Adrenal gland (tissue), 12 donors: ENCODE results near the gene ERLEC1. TPM values are rescaled to one million over a fixed set of nuclear protein-coding genes. Genes with fewer than 3 reads are reported as not detected.

Experiments used
- DNase-seq, 7 donors: peaks; one replicate each; pipeline ENCODE4 v3.0.0-alpha.2; 2019 to 2020
- H3K27ac ChIP-seq, 5 donors: fragments of 200-600 bp; sonication (generic) in 4 of 5; 1 replicate in 3 of 5; 2 replicates in 2 of 5; pipeline versions ENCODE4 v1.5.1 to v1.8.0; 2016 to 2020; ENCODE audit warnings: mild to moderate bottlenecking in 1 of 5
- H3K27me3 ChIP-seq: fragments of 200-600 bp; 2 replicates; pipeline ENCODE4 v1.8.0; 2021
- H3K36me3 ChIP-seq, 2 donors: fragments of 200-600 bp; replicated peaks in 1 of 2; 1 replicate in 1 of 2; 2 replicates in 1 of 2; pipeline versions ENCODE4 v1.5.1 to v1.8.0; 2018 to 2022
- H3K4me1 ChIP-seq, 2 donors: fragments of 200-600 bp; replicated peaks in 1 of 2; 1 replicate in 1 of 2; 2 replicates in 1 of 2; pipeline versions ENCODE4 v1.5.1 to v1.8.0; 2018 to 2021
- H3K4me3 ChIP-seq, 4 donors: fragments of 200-600 bp; sonication (generic) in 3 of 4; one replicate each; pipeline ENCODE4 v1.5.1; 2016 to 2018
- H3K9me3 ChIP-seq, 3 donors: fragments of 200-600 bp; sonication (generic) in 1 of 3; replicated peaks in 1 of 3; 1 replicate in 2 of 3; 2 replicates in 1 of 3; pipeline versions ENCODE4 v1.5.1 to v1.8.0; 2016 to 2021
- POLR2A ChIP-seq, 2 donors: fragments of 450-650 bp; IDR thresholded peaks; one replicate each; pipeline ENCODE4 v1.6.1; 2017; ENCODE audit warnings: antibody characterized with exemption in 2 of 2, mild to moderate bottlenecking in 2 of 2, moderate library complexity in 1 of 2
- WGBS, 4 donors: extraction: QIAGEN DNeasy Blood & Tissue Kit in 2 of 4; methylation state at CpG; one replicate each; pipeline versions ENCODE4 v1.1.5 to v1.1.7; 2013 to 2017; 5-methylcytosine and 5-hydroxymethylcytosine counted together
- intact Hi-C, 2 donors: fragments of 100-400 bp; cut with DNase I; formaldehyde crosslinking; loops; one replicate each; pipeline versions ENCODE4 v1.14.1 to v1.15.0; 2022 to 2023
- polyA plus RNA-seq, 3 donors: library from polyadenylated mRNA; stranded (reverse); fragments of 200-250 nt in 2 of 3; fragments of 350-450 nt in 1 of 3; fragmentation: Illumina TruSeq in 1 of 3; extraction: RNeasy Lipid Tissue Mini Kit (QIAGEN cat#74804) in 1 of 3; gene quantifications; one replicate each; pipeline ENCODE4 v1.2.3, GENCODE V29; 2013 to 2014
- total RNA-seq, 9 donors: library from RNA; depleted of rRNA in 4 of 9; stranded (reverse); fragments of >200 nt in 4 of 9; fragments of 120-200 nt in 1 of 9; fragmentation: NEBNext Ultra II Directional in 1 of 9; extraction: Animal tissue kit (Norgen Biotek cat#: 25700) in 1 of 9; gene quantifications; one replicate each; pipeline versions ENCODE4 v1.1.0 to v1.2.4, GENCODE V29; 2013 to 2023
- TF ChIP-seq, protein P1 (sequence below), 6 experiments: fragments of 450-650 bp in 4 of 6; fragments of 200-600 bp in 2 of 6; sonication (generic) in 1 of 6; IDR thresholded peaks; 1 replicate in 5 of 6; 2 replicates in 1 of 6; pipeline versions ENCODE4 v1.5.1 to v1.8.0; 2016 to 2021; ENCODE audit warnings: antibody characterized with exemption in 6 of 6, mild to moderate bottlenecking in 2 of 6, moderate library complexity in 1 of 6
- donor health status: healthy with polysubstance abuse.
- donor health status: Bipolar disorder and iron deficiency.
- donor health status: DM: yes; HTN: yes; CAD: no.
- donor health status: DM: no; HTN: no; CAD: no.
- donor health status: DM: no; HTN: no; CAD: no.
- donor health status: DM: yes; HTN: yes; CAD: no.

Gene ERLEC1
- total and polyA plus RNA-seq, 12 donors, result 18.4 to 149 (median 56.4) TPM

DNA sequence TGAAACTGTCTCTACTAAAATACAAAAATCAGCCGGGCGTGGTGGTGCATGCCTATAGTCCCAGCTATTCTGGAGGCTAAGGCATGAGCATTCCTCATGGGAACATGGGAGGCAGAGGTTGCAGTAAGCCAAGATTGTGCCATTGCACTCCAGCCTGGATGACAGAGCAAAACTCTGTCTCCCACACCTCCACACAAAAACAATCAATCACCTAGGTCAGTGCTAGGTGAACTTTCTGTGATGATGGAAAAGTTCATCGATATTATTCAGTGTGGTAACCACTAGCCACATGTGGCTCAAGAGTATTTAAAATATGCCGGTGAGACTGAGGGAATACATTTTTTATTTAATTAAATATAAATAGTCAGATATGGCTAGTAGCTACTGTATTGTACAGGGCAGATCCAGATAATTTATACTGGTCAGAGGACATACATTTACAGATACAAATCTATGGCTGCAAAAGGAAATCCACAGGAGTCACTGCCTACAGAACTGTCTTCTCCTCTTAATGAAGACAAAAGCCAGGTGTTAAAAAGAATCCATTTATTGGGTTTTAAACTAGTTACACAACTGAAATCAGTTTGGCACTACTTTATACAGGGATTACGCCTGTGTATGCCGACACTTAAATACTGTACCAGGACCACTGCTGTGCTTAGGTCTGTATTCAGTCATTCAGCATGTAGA, 76.8 kb downstream of the ERLEC1 start:
- Histone ChIP-seq H3K27me3 (no peaks in the 10 kb centered on the region), H3K36me3 (peaks cover 0 to 28% of the 10 kb centered on the region in 2 donors), H3K4me1 (peaks cover 0 to 6% of the 10 kb centered on the region in 2 donors), H3K4me3 (no peak overlapping the region), H3K27ac (no peak overlapping the region), H3K9me3 (no peaks in the 10 kb centered on the region)
- TF ChIP-seq POLR2A (IDR thresholded peaks at IDR 0.05), result no peak
- TF ChIP-seq, protein P1, sequence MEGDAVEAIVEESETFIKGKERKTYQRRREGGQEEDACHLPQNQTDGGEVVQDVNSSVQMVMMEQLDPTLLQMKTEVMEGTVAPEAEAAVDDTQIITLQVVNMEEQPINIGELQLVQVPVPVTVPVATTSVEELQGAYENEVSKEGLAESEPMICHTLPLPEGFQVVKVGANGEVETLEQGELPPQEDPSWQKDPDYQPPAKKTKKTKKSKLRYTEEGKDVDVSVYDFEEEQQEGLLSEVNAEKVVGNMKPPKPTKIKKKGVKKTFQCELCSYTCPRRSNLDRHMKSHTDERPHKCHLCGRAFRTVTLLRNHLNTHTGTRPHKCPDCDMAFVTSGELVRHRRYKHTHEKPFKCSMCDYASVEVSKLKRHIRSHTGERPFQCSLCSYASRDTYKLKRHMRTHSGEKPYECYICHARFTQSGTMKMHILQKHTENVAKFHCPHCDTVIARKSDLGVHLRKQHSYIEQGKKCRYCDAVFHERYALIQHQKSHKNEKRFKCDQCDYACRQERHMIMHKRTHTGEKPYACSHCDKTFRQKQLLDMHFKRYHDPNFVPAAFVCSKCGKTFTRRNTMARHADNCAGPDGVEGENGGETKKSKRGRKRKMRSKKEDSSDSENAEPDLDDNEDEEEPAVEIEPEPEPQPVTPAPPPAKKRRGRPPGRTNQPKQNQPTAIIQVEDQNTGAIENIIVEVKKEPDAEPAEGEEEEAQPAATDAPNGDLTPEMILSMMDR (IDR thresholded peaks at IDR 0.05), result no peak
- WGBS, 4 donors, result 92 to 95% (median 94%) methylated on average over 4 to 6 of the region's 6 CpGs
- no peak for DNase-seq
- intact Hi-C loops, result no loop called here

DNA sequence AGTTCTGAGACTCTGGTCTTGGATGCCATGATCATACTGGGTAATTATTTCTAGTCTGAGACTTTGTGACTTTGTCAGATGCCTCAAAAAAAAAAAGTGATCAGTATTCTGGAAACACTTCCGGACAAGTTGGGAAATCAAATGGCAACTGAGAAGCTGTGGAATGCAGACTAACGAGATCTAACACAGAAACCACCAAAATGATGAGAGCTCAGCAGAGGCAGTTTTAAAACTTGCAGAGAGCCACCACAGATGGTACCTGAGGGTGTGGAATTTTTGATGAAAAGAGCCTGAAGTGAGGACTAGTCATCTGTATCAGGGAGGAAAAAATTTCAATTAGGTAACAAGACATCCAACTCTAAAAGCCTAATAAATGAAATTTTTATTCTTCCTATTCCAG, 78.4 kb downstream of the ERLEC1 start:
- Histone ChIP-seq H3K36me3 (peaks cover 0 to 34% of the 10 kb centered on the region in 2 donors), H3K9me3 (no peaks in the 10 kb centered on the region), H3K27me3 (no peaks in the 10 kb centered on the region), H3K4me3 (no peak overlapping the region), H3K4me1 (peaks cover 0 to 2% of the 10 kb centered on the region in 2 donors), H3K27ac (no peak overlapping the region)
- 90 to 98% (median 94%) methylated on average over 2 of the region's 2 CpGs for WGBS, 4 donors
- intact Hi-C loops, result no loop called here
- DNase-seq, result no peak
- no peak for TF ChIP-seq POLR2A (IDR thresholded peaks at IDR 0.05)
- TF ChIP-seq, protein P1 (IDR thresholded peaks at IDR 0.05), result no peak

DNA sequence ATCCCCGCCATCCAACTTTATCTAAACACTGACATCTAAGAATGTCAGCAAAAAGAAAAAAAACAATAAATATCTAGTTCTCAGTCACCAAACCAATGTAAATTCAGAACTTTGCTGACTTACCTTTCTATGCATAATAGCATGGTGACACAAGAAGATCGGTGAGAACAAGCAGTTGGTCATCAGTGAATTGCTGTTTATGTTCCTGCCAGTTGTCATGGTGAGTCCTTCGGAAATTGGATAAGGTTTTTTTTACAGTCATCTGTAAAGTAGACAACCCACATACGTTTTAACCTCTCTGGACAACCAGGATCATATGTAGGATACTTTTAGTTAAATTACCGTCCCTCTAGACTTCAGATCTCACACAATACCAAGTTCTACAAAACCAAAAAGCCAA, 79.1 kb downstream of the ERLEC1 start:
- no peaks in the 10 kb centered on the region for H3K9me3 ChIP-seq
- H3K27me3 ChIP-seq, result no peaks in the 10 kb centered on the region
- no peak overlapping the region for H3K4me3 ChIP-seq
- peaks cover 0 to 34% of the 10 kb centered on the region in 2 donors for H3K36me3 ChIP-seq
- DNase-seq, result no peak
- no peak overlapping the region for H3K27ac ChIP-seq
- WGBS, 4 donors, result 90 to 94% (median 93%) methylated on average over 5 of the region's 5 CpGs
- H3K4me1 ChIP-seq, result no peaks in the 10 kb centered on the region
- TF ChIP-seq POLR2A (IDR thresholded peaks at IDR 0.05), result no peak
- TF ChIP-seq, protein P1 (IDR thresholded peaks at IDR 0.05), result no peak
- intact Hi-C loops, result no loop called here

DNA sequence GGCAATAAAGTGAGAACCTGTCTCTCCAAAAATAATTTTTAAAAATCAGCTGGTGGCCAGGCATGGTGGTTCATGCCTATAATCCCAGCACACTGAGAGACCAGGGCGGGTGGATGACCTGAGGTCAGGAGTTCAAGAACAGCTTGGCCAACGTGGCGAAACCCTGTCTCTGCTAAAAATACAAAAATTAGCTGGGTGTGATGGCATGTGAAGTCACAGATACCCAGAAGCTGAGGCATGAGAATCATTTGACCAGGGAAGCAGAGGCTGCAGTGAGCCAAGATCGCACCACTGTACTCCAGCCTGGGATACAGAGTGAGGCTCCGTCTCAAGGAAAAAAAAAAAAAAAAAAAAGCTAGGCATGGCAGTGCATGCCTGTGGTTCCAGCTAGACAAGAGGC, 80.3 kb downstream of the ERLEC1 start:
- TF ChIP-seq POLR2A (IDR thresholded peaks at IDR 0.05), result no peak
- TF ChIP-seq, protein P1 (IDR thresholded peaks at IDR 0.05), result no peak
- Histone ChIP-seq H3K4me1 (no peaks in the 10 kb centered on the region), H3K9me3 (no peaks in the 10 kb centered on the region), H3K27me3 (no peaks in the 10 kb centered on the region), H3K4me3 (no peak overlapping the region), H3K27ac (no peak overlapping the region), H3K36me3 (peaks cover 0 to 34% of the 10 kb centered on the region in 2 donors)
- no peak for DNase-seq
- intact Hi-C loops, result no loop called here
- WGBS, 4 donors, result 88 to 92% (median 90%) methylated on average over 5 of the region's 5 CpGs
